Neutrophil (primary cell): Measurements from ENCODE around the gene KHDRBS1.
"Not testable (repeated sequence)": the region's sequence is repeated elsewhere in the genome, so short reads cannot be mapped to it uniquely, and the experiment has no call there.

Experiments
- H3K27ac ChIP-seq: fragments of 200-600 bp; sonication (generic); 2 replicates; pipeline ENCODE4 v1.5.1; 2016; ENCODE audit warnings: mild to moderate bottlenecking, moderate library complexity
- H3K27me3 ChIP-seq: fragments of 200-600 bp; sonication (generic); 2 replicates; pipeline ENCODE4 v1.6.0; 2016; ENCODE audit warnings: mild to moderate bottlenecking
- H3K36me3 ChIP-seq: fragments of 200-600 bp; sonication (generic); 2 replicates; pipeline ENCODE4 v1.5.1; 2017
- H3K4me1 ChIP-seq, 2 experiments: fragments of 200-600 bp in 1 of 2; sonication (generic) in 1 of 2; 1 replicate in 1 of 2; 2 replicates in 1 of 2; pipeline versions ENCODE4 v1.5.1 to v1.6.1; 2013 to 2016; ENCODE audit warnings: low read depth in 1 of 2, low read length in 1 of 2, mild to moderate bottlenecking in 1 of 2, moderate library complexity in 1 of 2; ENCODE audit not compliant: control insufficient read depth in 1 of 2, insufficient read depth in 1 of 2
- H3K4me3 ChIP-seq, 2 experiments: fragments of 200-600 bp in 1 of 2; sonication (generic) in 1 of 2; 1 replicate in 1 of 2; 2 replicates in 1 of 2; pipeline ENCODE4 v1.5.1; 2013 to 2016; ENCODE audit warnings: low read depth in 1 of 2, low read length in 1 of 2, mild to moderate bottlenecking in 1 of 2, moderate library complexity in 1 of 2
- H3K9me3 ChIP-seq: fragments of 200-600 bp; sonication (generic); 2 replicates; pipeline ENCODE4 v1.5.1; 2016
- CTCF ChIP-seq: fragments of 200-600 bp; sonication (generic); IDR thresholded peaks from 2 replicates; pipeline ENCODE4 v1.5.1; 2016; ENCODE audit warnings: antibody characterized with exemption

KHDRBS1 gene

GRCh38 chr1:32055416-32055815, 41.7 kb downstream of the KHDRBS1 start:
- no peaks in the 10 kb centered on the region for H3K27me3 ChIP-seq
- no peak for TF ChIP-seq CTCF
- H3K4me3 ChIP-seq, result no peak overlapping the region
- peaks cover 91% of the 10 kb centered on the region for H3K36me3 ChIP-seq
- no peaks in the 10 kb centered on the region for H3K9me3 ChIP-seq
- no peaks in the 10 kb centered on the region for H3K4me1 ChIP-seq
- H3K27ac ChIP-seq, result no peak overlapping the region

GRCh38 chr1:32056598-32056997, 42.9 kb downstream of the KHDRBS1 start:
- no peaks in the 10 kb centered on the region for H3K9me3 ChIP-seq
- no peak overlapping the region for H3K4me3 ChIP-seq
- no peaks in the 10 kb centered on the region for H3K4me1 ChIP-seq
- H3K27me3 ChIP-seq, result no peaks in the 10 kb centered on the region
- peaks cover 91% of the 10 kb centered on the region for H3K36me3 ChIP-seq
- TF ChIP-seq CTCF, result no peak
- H3K27ac ChIP-seq, result no peak overlapping the region

- no peaks in the 10 kb centered on the region for H3K9me3 ChIP-seq
- H3K4me1 ChIP-seq, result no peaks in the 10 kb centered on the region
- no peak for TF ChIP-seq CTCF
- peaks cover 61% of the 10 kb centered on the region for H3K36me3 ChIP-seq
- no peak overlapping the region for H3K4me3 ChIP-seq
- no peaks in the 10 kb centered on the region for H3K27me3 ChIP-seq
- H3K27ac ChIP-seq, result no peak overlapping the region
These were observed 47.2 kb downstream of the KHDRBS1 start for GRCh38 chr1:32060914-32061313.

GRCh38 chr1:32062867-32063230, 49.2 kb downstream of the KHDRBS1 start:
- no peak overlapping the region for H3K27ac ChIP-seq
- peaks cover 50% of the 10 kb centered on the region for H3K36me3 ChIP-seq
- no peaks in the 10 kb centered on the region for H3K9me3 ChIP-seq
- no peak for TF ChIP-seq CTCF
- H3K4me3 ChIP-seq, result no peak overlapping the region
- peaks cover 13 to 14% of the 10 kb centered on the region in 2 experiments for H3K4me1 ChIP-seq
- no peaks in the 10 kb centered on the region for H3K27me3 ChIP-seq

GRCh38 chr1:32063261-32063681, 49.6 kb downstream of the KHDRBS1 start:
- Histone ChIP-seq H3K4me1 (peaks cover 13 to 14% of the 10 kb centered on the region in 2 experiments), H3K36me3 (peaks cover 46% of the 10 kb centered on the region), H3K4me3 (no peak overlapping the region), H3K27me3 (peaks cover 3% of the 10 kb centered on the region), H3K27ac (no peak overlapping the region), H3K9me3 (no peaks in the 10 kb centered on the region)
- no peak for TF ChIP-seq CTCF

- H3K9me3 ChIP-seq, result not testable (repeated sequence)
- peak overlapping the region; percentile 67 for H3K27ac ChIP-seq
- H3K4me1 ChIP-seq, result peaks cover 13 to 14% of the 10 kb centered on the region in 2 experiments
- H3K27me3 ChIP-seq, result peaks cover 29% of the 10 kb centered on the region
- H3K4me3 ChIP-seq, result peak overlapping the region; percentile 27 to 34
- peaks cover 20% of the 10 kb centered on the region for H3K36me3 ChIP-seq
These were observed 52.2 kb downstream of the KHDRBS1 start for GRCh38 chr1:32065613-32066488.
